Measurements from ENCODE around the gene CYTH4.
"Not testable (repeated sequence)": the region's sequence is repeated elsewhere in the genome, so short reads cannot be mapped to it uniquely, and the experiment has no call there.

CYTH4 gene, protein sequence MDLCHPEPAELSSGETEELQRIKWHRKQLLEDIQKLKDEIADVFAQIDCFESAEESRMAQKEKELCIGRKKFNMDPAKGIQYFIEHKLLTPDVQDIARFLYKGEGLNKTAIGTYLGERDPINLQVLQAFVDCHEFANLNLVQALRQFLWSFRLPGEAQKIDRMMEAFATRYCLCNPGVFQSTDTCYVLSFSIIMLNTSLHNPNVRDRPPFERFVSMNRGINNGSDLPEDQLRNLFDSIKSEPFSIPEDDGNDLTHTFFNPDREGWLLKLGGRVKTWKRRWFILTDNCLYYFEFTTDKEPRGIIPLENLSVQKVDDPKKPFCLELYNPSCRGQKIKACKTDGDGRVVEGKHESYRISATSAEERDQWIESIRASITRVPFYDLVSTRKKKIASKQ

DNA sequence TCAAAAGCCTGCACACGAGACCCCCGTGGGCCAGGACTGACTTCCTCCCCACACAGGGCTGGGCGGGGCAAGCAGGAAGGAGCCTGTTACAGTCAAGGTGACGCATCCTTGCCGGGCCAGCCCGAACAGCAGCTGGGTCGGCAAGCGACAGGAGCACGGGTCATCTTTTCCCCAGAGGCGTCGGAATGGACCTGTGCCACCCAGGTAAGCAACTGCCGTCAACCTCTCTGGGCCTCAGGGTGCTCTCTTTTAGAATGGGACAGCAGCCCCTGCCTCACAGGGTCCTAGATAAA lies at the start of gene CYTH4:
CYTH4 (plus strand) TSS at position 124 of the 293 bp plus-strand sequence; CDS start at position 186, 62 bp downstream.
- DNase-seq (ENCODE audit: low read depth): no peak

- not testable (repeated sequence) for DNase-seq (ENCODE audit: low read depth)
Measured at GRCh38 chr22:37233371-37233750, 48.9 kb upstream of the CYTH4 start.

- DNase-seq (ENCODE audit: low read depth): no peak
Measured at GRCh38 chr22:37233751-37234631, 48.3 kb upstream of the CYTH4 start.

DNA sequence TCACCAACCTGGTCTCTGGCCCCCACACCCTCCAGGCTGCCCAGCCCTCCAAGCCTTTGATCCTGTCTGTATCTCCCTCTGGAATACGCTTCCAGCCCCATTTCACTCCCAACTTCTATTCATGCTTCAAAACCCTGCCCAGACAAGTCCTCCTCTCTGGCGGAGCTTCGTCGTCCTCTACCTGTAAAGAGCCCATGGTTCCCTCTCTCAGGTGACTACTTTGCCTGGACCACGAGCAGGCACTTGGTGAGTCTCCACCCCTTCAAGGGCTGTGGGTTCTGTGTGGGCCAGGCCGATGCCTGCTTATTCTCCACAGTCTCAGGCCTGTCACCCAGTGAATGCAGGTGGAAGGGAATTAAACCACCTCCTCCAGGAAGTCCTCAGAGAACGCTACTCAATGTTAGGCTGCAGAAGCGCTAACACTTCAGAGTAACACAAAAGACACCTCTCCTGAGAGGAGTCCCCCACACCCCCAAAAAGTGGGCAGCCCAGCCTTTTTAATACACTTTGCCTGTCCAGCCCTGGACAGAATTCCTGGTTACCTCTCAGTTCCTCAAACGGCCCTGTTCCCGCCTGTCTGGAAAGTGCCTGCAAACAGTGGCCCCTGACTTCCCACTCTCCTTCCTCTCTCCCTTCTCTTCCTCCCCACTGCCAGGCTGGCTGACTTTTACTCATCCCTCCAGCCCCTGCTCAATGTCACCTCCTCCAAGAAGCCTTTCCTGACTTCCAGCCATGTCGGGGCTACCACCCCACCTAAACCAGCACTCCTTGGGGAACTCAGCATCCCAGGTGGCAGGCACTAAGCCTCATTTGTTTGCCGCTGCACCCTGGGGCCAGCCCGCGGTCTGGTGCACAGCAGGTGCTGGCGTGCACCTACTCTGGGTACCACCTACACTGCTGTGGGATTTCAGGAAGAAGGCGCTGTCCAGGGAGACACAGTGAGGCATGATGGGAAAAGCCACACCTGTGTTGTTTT lies 47.3 kb upstream of the CYTH4 start:
- no peak for DNase-seq (ENCODE audit: low read depth)

DNA sequence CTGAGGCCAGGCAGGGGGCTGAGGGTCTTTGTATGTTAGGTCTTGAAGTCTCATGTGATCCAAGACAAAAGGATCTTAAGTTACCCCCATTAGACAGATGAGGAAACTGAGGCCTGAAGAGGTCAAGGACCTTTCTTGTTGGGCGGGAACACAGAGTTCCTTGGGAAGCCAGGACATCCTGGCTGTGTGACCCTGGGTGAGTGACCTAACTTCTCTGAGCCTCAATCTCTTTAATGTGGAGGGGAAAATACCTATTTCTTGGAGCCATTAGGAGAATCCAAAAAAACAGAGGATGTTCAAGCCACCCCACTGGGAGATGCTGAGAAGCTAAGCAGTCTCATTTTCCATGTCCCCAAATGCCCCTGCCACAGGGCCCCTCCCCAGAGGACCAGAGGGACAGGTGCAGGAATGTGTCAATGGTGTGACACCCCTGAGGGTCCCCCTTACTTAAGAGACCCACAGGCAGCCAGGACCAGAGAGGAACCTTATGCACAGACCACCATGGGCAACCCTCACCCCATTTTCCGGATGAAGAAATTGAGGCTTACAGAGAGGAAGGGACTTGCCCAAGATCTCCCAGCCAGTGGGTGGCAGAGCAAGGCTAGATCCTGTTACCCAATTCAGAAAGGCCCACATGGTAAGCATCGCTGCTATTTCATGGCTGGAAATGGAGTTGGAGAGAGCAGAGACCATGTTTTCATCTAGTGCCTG lies 46.3 kb upstream of the CYTH4 start:
- no peak for DNase-seq (ENCODE audit: low read depth)

DNA sequence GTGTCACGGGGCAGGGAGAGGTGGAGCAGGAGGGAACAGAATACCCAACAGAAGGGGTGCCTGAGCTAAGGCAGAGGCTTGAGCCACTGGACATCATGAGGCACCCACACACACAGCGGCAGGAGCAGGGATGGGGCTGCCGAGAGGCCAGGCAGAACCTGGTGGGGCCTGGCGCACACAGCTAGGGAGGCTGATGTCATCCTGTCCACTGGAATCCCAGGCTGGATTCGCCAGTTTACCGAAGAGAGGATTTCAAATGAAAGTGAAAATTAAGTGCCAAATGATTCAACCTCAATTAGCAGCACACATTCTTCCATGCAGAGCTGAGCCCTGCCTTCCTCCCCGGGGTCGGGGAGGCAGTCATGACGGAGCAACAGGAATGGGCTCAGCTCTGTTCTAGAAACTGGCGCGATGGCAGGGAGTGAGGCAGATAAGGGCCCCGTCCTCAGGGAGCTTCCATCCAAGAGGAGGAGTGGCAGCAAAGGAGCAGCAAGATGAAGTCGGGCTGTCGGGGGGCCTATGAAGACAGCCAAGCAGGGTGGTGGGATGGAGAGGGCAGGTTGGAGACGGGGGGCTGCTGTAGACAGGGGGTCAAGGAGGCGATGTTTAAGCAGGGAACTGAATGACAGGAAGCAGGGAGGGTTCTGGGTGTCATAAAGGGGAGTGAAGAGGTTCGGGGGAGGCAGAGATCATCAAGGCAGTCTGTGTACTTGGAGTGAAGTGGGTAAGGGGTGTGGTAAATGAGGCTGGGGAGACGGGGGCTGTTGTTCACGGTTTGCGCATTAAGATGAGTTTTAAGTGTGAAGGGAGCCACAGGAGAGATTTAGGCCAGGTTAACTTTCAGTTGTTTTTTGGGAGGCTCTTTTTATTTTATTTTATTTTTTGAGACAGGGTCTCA lies 44.7 kb upstream of the CYTH4 start:
- DNase-seq (ENCODE audit: low read depth): no peak

GRCh38 chr22:37239336-37240239 lies 42.7 kb upstream of the CYTH4 start:
- DNase-seq (ENCODE audit: low read depth): no peak

DNA sequence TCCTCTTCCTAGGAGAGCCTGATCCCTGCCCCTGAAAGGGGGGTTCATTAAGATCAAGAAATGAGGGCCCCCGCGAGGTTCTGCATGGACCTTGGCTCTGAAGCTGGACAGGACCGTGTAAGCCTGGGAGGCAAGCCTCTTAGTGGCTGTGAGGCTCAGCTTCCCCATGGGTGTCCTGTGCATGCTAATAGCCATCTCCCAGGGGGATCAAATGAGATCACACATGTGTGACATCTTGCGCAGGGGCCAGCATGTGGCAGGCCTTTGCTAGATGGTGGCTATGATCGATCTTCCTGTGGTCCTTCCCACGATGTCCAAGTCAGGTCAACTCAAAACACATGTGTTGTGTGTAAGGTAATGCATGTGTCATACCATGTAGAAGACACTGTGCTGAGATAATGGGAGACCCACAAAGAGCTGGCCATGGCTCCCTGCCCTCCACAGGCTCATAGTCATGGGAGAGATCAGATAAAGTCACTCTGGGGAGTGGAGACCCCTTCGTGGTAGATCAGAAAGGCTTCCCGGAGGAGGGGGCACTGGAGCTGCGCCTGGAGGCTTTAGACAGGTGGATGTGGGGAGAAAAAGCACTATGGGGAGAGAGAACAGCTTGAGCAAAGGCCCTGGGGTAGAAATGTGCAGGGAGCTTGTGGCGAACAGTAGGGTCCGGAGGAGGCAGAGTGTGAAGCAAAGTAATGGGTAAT lies 41.9 kb upstream of the CYTH4 start:
- no peak for DNase-seq (ENCODE audit: low read depth)

- no peak for DNase-seq (ENCODE audit: low read depth)
Measured at GRCh38 chr22:37240941-37241320, 41.4 kb upstream of the CYTH4 start.

DNA sequence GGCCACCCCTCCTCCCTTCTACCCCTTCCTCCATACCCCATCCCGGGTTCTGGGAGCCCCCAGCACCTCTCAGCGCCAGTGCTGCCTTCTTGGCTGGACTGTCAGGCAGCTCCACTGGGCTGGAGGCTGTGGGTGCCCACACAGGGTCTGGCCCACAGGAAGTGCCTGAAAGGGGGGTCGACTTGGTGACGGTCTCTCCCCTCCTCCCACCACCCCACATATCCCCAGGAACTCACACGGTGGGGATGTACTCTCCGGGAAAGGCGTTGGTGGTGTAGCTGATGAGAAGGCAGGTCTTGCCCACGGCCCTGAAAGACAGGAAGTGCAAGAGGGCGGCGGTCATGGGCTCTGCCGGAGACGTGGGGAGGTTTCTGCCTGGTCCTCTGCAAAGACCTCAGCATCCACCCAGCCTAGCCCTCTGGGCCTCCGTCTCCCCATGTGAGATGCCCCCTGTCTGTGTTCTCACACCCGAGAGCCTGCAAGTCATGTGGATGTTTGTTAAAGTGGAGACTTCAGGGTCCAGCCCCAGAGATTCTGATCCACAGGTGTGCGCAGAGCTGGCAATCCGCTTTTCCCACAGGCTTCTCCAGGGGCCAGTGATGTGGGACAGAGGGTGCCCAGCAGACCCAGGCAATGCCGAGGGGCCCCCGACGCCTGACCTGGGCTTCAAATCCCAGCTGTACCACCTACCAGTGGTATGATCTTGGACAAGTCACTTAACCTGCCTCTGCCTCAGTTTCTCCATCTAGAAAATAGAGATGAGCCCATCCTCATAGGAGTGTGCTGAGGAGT lies 40.8 kb upstream of the CYTH4 start:
- no peak for DNase-seq (ENCODE audit: low read depth)

- no peak for DNase-seq (ENCODE audit: low read depth)
Measured at GRCh38 chr22:37242395-37242918, 39.9 kb upstream of the CYTH4 start.

DNA sequence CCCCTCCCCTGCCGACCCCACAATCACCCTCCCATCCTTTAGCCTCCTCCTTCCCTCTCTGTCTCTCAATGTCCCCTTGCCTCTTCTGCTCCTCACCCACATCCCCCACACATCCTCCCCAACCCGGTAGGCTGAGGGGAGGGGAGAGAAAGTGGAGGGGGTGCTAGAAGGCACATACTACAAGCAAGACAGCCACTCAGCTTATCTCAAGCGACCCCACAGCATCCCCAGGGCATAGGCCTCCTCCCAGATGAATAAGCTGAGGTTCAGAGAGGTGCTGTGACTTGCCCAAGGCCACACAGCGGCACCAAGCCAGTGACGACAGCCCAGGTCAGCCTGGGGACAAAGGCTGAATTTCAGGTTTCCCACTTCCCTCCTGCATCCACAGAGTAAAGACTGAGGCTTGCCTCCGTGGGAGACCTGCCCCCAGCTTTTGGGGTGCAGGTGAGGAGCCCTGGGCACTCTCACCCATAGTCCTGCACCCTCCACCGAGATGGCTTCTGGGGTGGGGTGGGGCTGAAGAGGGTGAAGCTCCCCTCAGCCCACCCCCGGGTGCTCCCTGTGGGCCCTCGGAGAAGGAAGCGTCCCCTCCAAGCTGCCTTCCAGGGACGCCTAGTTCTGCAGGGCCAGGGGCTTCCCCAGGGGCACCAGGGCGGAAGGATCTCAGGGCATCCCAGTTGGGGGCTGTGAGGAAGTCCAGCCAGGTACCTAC lies 38.8 kb upstream of the CYTH4 start:
- DNase-seq (ENCODE audit: low read depth): no peak

- DNase-seq (ENCODE audit: low read depth): no peak
Measured at GRCh38 chr22:37244114-37244921, 38.0 kb upstream of the CYTH4 start, which contains the start of gene RAC2. Gene RAC2, minus strand, starts transcription at chr22:37244269. Its CDS starts 121 bp downstream, at chr22:37244148.

- no peak for DNase-seq (ENCODE audit: low read depth)
Measured at GRCh38 chr22:37244922-37245722, 37.2 kb upstream of the CYTH4 start.

- DNase-seq (ENCODE audit: low read depth): no peak
Measured at GRCh38 chr22:37245740-37246139, 36.6 kb upstream of the CYTH4 start.

All from fibroblast of gingiva (primary cell).